Activated naive CD4-positive, alpha-beta T cell treated with Interleukin-2 at 50 U/mL for 16 hours (primary cell): Measurements from ENCODE around the gene MEAK7.
A peak's percentile ranks its signal among the peaks of the same experiment; 100 is the strongest.

Experiments
- DNase-seq: peaks from one replicate; pipeline ENCODE4 v3.0.0-alpha.2; 2020

The MEAK7 gene

GRCh38 chr16:84511831-84512230, 7.4 kb upstream of the MEAK7 start:
- no peak for DNase-seq

- DNase-seq: peak; percentile 84
Measured at GRCh38 chr16:84511180-84511800, 6.8 kb upstream of the MEAK7 start.

- DNase-seq: no peak
Measured at GRCh38 chr16:84509032-84509950, 4.8 kb upstream of the MEAK7 start.

- DNase-seq: no peak
Measured at GRCh38 chr16:84508502-84508901, 4.0 kb upstream of the MEAK7 start.

GRCh38 chr16:84507011-84507982, 2.8 kb upstream of the MEAK7 start:
- no peak for DNase-seq

GRCh38 chr16:84505249-84506187, 1.1 kb upstream of the MEAK7 start:
- DNase-seq: no peak

- no peak for DNase-seq
Measured at GRCh38 chr16:84503751-84504395, 586 bp downstream of the MEAK7 start.

- no peak for DNase-seq
Measured at GRCh38 chr16:84502581-84502980, 1.9 kb downstream of the MEAK7 start.

- no peak for DNase-seq
Measured at GRCh38 chr16:84502075-84502474, 2.4 kb downstream of the MEAK7 start.

- no peak for DNase-seq
Measured at GRCh38 chr16:84501077-84501735, 3.3 kb downstream of the MEAK7 start.

- DNase-seq: no peak
Measured at GRCh38 chr16:84500531-84500930, 3.9 kb downstream of the MEAK7 start.

GRCh38 chr16:84499638-84500037, 4.8 kb downstream of the MEAK7 start:
- DNase-seq: no peak

- DNase-seq: no peak
Measured at GRCh38 chr16:84498859-84499620, 5.4 kb downstream of the MEAK7 start.

GRCh38 chr16:84498223-84498610, 6.2 kb downstream of the MEAK7 start:
- DNase-seq: no peak

- no peak for DNase-seq
Measured at GRCh38 chr16:84497418-84498222, 6.8 kb downstream of the MEAK7 start.

- DNase-seq: no peak
Measured at GRCh38 chr16:84496991-84497390, 7.5 kb downstream of the MEAK7 start.

GRCh38 chr16:84495506-84495905, 9.0 kb downstream of the MEAK7 start:
- DNase-seq: no peak

GRCh38 chr16:84489131-84489530, 15.3 kb downstream of the MEAK7 start:
- DNase-seq: no peak

- no peak for DNase-seq
Measured at GRCh38 chr16:84487358-84487757, 17.1 kb downstream of the MEAK7 start.
